GM19035 (cell line): ENCODE data around the gene EPB41L4B.

ENCODE experiments used
- ATAC-seq: cut with Tn5 transposase; IDR thresholded peaks from one replicate; pipeline ENCODE4 v1.9.1; 2021; ENCODE audit not compliant: unreplicated experiment

EPB41L4B gene

DNA sequence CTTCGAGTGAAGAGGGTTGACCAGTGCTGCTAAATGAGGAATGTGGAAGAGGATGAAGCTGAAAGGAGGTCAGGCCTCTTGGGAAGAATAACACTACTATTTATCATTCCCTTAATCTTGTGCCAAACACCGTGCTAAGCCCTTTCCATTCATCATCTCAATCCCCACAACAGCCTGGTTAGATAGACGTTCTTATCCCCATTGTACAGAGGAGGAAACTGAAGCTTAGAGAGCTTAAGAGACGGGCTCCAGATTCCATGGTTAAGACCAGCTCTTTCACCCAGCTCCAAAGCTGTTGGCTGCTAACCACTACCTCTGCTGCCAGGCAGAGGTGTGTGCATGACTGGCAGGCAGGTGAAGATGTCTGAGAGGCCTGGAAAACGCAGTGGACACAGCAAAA lies 868 bp upstream of the EPB41L4B start:
- ATAC-seq = no peak

DNA sequence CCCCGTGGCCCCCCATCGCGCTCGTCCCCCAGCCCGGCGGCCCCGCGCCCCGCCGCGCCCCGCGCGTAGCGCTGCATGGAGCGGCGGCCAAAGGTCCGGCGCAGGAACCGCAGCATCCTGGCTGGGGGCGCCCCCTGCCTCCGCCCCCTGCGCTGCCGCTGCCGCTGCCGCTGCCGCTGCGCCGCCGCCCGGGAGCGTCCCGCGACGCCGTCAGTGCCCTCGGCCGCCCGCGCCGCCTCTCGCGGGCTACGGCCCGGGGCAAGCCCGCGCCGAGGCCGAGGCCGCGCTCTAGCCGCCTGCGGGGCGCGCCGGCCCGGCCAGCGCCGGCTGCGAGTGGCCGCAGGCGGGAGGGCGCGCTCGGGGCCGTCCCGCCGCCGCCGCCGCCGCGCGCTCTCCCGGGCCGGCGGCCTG lies 523 bp downstream of the EPB41L4B start:
- ATAC-seq = peak; percentile 39

DNA sequence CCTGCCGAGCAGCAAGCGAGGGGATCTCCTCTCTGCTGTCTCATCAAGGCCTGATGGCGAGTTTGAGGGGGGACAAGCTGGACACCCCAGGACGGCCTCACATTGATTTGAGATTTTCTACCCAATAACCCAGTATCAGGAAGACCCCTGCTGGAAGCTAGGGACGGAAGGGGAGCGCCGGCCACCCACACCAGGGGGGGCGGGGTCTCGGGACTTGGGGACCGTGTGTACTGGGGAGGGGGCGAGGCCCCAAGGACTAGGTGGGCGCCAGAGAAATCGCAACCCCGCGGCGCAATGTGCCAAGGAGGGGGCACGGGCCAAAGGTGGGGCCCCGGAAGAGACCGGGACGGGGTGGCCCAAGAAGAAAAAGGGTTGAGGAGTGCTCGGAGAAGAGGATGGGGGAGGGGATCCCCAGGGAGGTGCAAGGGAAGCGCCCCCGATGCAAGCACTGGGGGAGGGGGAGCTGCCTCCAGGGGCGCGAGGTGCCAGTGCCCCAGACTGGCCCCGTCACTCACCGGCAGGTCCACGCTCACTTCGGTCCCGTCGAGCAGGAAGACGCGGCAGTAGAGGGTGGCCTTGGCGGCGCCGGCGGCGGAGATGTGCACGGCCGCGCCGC lies 1.1 kb downstream of the EPB41L4B start:
- peak; percentile 23 for ATAC-seq

DNA sequence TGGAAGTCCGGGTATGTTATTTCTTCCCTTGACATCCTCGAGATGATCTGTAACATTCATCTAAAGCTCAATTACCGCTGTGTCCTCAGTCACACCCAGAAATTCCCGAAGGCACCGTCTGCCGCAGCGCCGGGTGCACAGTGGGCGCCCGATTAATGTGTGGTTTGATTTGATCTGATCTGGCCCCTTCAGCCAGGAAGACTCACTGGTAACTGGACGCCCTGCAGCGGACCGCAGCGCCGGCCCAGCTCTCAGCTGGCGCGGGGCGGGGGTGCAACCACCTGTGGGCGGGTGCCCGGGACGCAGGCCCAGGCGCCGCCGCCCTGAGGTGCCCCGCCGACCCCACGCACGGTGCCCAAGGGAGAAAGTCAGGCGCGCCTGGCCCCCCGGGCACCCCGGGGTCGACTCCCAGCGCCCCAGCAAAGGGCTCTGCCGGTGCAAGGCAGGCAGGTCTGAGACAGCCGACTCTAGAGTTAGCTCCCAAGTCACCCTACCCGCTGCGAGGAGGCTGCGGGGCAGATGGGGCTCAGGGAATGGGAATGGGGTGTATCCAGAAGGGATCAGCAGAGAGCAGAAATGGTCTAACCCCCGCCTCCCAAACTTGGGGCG lies 1.7 kb downstream of the EPB41L4B start:
- ATAC-seq = no peak

DNA sequence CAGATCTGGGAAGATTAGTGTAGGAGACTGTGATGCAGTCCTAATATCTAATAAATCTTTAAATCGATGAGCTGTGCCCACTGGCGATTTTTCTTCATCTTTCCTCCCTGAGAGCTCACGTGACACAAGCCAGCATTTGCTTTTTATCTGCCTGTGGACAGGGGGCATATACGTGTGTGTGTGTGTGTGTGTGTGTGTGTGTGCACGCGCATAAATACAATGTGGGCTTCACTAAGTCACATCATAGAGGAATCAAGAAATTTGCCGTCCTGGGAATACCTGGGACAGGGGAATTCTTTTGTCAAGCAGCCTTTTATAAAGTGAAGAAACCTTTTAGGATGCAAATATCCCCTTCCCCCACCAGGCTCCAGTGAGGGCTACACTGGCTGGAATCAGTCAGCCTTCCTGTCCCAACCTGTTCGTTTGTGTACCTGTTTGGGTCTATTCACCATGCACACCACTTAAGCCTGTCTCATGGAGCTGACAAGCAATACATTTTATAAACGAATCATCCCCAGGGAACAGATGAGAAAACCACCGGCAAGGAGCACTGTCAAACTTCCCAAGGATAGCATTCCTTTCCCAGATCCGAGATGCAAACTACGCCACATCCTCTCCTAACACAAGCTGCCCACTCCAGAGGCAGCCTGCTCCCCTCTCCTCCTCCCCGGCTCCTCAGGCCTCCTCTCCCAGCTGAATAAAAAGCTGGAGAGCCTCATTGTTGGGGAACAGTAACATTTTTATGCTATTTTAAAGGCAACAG lies 2.7 kb downstream of the EPB41L4B start:
- no peak for ATAC-seq

DNA sequence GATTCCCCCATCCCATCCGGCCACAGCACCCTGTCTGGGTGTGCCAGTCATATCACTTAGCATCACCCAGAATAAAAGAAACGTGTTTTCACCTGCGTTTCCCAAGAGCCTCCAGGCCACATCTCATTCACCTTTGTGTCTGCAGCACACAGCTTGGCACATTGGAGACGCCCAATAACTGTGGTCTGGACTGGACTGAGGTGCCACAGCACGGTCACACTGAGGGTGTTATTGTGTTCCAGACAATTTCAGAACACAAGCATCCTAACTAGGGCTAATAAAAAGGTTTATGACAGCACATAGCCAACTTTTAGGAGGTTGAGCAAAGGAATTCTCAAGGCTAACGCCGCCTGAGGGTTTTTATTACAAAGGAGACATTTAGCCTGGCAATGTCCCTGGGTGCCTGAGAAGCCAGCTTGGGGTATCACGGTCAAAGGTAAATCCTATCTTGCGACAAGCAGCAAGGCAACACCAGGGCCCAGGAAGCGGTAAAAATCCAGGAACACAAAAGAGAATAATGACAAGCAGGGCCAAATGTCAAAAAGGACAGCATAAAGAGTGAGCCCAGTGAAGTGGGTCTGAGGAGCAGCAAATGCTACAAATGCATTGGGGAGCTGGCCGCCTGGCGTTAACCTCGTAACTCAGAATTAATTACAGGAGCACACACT lies 3.4 kb downstream of the EPB41L4B start:
- no peak for ATAC-seq

DNA sequence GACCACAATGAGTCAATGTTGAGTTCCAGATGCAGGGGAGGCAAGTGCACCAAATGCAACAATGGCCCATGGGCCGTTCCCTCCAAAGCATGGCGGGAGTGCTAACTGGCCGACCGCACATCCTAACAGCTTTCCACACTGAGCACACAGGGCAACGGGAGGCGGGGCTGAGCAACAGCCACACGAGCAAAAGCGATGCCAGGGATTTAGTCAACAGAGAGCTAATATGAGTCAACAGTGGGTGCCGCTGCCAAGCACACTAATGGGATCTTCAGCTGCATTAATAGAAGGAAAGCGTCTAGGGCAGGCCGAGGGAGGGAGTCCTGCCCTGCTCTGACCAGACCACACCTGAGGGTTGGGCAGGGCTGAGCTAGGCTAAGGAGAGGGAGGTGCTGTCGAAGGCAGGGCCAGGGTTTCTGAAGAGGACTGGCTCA lies 4.6 kb downstream of the EPB41L4B start:
- no peak for ATAC-seq

DNA sequence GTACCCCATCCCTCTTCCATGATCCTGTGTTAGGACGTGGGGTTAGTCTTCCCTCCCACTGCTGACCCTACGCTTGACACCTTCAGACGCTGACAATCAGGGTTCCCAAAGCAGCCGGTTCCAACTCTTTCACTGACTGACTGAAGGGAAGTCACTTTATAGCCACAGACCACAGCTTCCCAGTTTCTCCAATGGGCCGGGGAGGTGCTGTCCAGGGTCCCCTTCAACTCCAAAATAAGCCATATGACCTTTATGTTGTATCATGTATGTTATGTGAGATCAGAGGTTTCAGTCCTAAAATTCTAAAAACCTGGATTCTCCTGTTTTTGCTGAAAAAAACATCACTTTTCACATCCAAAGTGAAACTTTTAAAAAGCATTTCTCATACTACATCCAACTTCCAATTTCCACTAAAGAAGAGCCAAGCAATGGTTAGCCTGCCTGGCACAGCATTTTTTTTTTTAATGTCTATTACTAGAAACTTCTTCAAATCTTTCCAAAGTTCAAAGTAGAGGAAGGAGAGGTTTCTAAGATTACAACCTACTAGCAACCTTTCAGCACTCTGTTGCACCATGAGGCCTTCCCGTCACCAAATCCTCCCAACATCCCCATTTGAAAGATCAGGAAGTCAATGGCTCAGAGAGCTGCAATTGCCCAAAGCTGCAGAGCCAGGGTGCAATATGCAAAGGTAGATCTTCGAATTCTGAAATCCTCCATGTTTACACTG lies 5.2 kb downstream of the EPB41L4B start:
- no peak for ATAC-seq

DNA sequence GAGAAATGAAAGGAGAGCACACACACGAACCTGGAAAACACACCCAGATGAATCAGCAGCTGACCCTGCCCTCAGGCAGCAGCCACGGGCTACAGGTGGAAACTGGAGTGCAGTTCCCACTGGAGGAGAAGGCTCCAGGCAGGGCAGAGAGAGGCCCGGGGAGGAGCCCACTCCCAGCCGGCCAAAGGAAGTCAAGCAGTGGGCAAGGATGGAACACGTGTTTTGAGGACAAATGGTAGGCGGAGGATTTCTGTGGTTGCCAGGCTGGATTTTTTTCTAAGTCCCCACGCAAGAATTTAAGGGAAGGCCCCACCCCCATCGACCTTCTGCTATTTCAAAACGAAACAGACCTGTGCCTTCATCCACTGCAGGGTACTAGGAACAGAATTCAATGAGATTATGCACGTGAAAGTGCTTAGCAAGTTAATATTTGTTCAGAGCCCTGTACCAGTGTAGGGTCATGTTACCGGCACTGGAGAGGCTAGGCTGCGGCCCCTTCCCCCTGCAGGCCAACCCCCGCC lies 6.8 kb downstream of the EPB41L4B start:
- no peak for ATAC-seq

DNA sequence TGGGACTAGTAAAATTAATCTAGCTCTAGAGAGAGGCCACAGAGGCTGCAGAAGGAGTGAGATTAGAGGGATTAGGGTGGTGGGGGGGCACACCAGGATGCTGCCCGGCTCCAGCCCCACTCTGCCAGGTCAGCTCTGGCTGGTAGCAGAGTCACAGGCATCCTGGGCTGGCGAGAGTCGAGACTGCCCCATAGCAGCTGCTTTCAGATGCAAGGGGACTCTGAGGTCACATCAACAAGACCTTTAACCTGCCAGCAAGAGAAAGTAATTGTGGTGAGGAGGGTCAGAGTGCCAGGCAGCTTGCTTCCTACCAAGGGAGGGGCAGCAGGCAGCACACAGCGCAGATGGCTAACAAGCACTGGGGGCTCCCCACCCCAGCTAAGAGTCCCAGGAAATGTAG lies 7.5 kb downstream of the EPB41L4B start:
- no peak for ATAC-seq

DNA sequence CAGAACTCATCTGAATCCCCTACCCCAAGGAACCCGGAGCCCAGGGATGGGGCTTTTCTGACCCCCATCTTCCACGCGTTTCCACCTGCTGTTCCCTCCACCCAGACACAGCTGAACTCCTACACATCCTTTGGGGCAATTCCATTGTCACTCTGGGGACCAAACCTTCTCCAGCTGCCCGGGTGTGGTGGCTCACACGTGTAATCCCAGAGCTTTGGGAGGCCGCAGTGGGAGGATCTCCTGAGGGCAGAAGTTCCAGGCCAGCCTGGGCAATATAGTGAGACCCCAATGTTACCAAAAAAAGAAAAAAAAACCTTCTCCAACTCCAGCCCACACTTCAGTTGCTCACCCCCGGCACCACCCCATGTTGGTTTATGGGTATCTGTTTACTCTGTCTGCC lies 8.1 kb downstream of the EPB41L4B start:
- ATAC-seq = no peak

DNA sequence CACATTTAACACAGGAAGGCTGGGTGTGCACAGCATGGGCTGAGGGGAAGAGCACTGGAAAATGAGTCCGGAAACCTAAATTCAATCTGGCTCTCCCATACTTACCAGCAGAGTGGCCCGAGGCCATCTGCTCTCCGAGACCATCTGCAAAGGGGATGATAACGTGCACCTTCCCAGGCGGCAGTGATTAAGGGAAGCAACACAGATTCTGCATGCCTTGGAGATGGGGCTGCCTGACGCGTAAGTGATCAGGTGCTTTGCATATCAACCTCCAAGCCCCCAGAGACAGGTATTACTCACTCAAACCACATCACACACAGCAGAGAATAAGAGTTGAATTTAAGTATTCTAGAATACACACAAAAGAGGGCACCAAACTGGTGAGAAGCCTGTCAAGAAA lies 9.1 kb downstream of the EPB41L4B start:
- peak; percentile 67 for ATAC-seq

DNA sequence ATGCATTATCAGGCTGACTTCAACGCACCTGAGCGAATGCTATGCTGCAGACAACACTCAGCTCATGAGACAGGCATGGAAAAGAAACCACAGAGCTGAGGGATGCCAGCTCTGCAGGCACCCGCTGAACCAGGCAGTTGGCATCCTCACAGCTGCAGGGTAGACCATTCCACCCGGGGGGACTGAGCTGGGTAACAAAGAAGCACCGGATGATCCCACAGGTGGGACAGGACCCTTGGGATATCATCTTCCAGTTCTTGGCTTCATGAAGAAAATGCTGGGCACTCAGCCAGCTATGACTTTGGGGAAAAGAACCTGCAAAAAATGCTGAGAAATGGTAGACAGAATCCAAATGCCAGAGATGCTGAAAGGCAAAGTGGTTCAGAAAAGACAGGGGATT lies 9.6 kb downstream of the EPB41L4B start:
- ATAC-seq = no peak

DNA sequence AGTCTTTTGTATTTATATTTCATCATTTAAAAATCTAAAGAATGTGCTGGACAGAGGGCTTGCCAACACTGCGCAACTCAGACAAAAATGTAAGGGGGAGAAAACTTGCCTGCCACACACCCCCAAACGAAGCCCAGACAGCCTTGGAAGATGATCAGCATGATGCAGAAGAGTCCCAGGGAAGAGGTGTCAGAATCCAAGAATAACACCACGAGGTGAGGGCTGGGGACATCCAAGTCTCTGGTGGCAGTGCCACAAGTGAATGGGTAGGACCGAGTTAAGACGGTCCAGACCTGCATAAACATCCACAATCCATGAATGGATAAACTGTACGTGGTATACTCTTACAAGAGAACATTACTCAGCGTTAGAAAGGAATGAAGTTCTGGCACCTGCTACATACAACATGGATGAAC lies 10.4 kb downstream of the EPB41L4B start:
- no peak for ATAC-seq

DNA sequence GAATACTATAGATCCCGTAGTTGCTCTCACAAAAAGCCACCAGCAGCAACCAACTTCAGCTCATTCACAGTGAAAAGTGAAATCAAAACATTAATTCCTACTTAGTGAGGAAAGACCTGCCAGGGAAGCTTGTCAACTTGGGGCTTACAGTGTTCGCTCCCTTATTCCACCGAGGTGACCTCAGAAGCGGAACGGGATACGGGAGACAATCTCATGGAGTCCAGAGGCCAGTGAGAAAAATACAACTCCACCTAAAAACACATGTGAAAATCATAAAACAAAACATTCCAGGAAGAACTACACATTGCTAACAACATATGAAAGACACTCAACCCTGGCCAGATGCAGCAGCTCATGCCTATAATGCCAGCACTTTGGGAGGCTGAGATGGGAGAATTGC lies 11.6 kb downstream of the EPB41L4B start:
- ATAC-seq = no peak

DNA sequence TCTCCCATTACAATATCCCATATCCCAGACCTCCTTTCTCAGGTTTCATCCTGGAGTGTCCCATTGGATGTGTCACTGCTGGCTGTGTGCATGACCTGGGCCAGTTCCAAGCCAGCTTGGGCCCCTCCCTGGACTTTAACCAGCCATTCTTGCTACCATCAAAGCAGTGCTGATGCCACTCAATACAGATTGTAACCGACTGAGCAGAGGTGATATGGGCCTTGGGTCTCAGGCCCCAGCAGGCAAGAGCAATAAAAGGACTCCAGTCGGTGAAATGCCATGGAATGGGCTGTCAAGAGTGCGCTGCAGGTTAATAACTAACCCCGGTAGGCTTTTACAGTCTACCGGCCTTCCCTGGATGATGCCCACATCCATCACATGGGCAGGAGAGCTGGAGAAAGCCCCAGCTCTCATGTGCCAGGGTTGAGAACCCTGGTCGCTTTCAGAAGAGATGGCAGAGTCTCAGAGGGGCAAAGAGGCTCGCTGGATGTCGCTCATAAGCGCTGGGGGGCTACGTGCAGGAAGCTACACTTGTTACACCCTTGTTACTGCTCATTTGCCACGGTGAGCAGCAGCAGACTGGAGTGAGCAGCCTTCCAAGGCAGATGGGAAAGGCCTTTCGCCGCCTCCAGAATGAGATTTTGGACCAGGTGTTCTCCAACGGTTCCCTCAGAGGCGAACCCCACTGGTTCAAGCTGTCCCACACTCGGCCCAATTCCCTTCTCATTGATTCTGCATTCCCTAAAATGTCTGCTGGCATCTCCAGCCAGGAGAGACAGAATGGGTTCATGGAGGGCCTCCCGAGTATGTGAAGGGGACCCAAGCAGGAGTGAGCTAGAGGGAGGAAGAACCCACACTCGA lies 13.2 kb downstream of the EPB41L4B start:
- no peak for ATAC-seq

DNA sequence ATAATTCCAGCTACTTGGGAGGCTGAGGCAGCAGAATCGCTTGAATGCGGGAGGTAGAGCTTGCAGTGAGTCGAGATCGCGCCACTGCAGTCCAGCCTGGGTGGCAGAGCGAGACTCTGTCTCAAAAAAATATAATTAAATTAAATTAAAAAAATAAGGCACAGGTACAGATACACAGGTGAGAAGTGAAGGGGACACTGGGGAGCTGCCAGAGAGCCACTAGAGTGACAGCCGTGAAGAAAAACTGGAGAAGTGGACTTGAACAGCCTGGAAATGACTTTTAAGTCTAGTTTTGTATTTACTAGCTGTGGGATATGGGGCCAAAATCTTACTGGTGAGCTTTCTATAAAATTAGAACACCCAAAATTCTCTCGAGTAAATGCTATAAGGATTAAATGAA lies 15.1 kb downstream of the EPB41L4B start:
- no peak for ATAC-seq

DNA sequence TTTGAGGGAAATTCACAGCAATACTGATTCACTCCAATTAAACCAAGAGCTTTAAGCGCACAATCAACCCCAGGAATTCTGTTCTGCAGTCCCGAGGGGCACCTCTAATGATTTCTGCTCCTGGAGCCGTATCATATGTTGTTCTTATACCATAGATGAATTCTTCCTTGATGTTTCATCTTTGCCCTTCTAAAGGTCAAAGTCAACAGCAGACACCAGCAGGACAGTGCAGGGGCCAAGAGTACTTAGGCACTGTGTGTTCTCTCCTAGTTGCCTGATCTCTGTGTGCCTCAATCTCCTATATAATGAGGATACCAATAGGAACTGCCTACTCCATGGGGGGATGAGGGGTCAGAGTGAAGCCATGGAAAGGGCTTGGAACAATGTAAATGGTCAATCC lies 16.5 kb downstream of the EPB41L4B start:
- ATAC-seq = no peak

DNA sequence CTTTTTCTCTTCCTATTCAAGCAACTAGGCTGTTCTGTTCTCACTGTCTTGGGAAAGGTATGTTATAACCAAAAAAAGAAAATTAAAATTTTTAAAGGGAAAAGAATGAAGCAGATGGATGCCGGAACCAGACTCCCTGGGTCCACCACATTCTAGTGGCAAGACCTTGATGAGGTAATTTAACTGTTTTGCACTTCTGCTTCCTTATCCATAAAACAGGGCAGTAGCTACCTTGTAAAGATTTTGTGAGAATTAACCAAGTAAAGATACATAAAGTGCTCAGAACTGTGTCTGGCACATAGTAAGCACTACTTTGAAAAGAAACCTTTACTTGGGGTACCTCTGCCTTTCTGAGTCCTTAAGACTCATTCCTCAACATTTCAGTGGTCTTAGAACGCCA lies 17.0 kb downstream of the EPB41L4B start:
- no peak for ATAC-seq

DNA sequence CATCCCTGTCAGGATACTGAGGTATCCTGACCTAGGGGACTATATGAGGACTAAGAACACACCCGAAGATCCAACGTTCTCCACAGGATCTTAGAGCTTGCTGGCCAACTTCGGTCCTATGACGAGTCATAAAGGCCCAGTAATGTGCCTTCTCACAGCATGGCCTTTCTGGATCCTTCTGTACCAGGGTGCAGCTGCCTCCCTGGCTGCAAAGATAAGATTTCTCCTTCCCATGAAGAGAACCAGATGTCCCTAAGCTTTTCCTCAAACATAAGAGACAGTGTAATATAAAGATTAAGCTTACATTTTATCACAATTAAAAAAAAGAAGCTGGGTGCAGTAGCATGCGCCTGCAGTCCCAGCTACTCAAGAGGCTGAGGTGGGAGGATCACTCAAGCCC lies 18.3 kb downstream of the EPB41L4B start:
- ATAC-seq = no peak
